HG02571 (cell line): ENCODE data around the gene CFHR4.
"Not testable (repeated sequence)": the region's sequence is repeated elsewhere in the genome, so short reads cannot be mapped to it uniquely, and the experiment has no call there.

Experiments
- ATAC-seq: cut with Tn5 transposase; IDR thresholded peaks from one replicate; pipeline ENCODE4 v1.9.1; 2021; ENCODE audit warnings: mild to moderate bottlenecking, moderate library complexity; ENCODE audit not compliant: unreplicated experiment

Gene CFHR4

GRCh38 chr1:196887515-196888239 is at the start of gene CFHR4:
TSS of gene CFHR4 (plus strand) at chr1:196888052. CDS start at chr1:196888151, 99 bp downstream.
- no peak for ATAC-seq

DNA sequence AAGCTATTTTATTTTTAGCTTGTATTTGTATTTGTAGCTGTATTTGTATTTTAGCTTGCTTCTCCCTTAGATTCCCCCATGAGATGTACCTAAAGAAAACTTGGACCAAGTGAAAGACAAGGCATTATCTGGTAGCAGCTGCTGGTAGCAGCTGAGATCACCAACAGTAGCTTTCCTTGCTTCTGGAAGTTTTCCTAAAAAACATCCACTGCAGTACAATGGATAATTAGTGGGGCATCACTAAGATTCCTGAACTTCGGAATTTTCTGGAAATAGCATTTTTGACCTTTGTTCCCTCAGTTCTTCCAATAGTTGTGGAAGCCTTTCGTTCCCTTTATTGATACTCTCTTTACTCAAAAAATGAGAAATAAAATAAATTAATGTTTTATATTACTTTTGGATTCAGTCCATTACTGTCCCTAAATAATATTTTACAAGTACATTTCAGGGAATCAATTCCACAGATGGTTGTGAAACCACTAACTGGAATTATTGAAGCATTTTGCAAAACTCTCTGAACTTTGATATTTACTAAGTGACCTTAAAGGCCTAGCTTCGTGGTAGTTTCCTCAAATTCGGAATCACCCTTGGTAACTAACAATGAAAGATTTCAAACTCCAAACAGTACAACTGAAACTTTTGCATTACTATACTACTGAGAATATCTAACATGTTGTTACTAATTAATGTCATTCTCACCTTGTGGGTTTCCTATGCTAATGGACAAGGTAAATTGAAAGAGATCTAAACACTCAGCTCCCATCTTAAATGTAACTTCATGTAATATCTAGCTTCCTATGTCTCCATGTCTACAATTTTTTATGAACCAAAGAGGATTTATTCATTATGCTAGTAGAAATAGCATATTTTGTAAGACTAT is 38.0 kb upstream of the CFHR4 start:
- not testable (repeated sequence) for ATAC-seq

- no peak for ATAC-seq
These were observed 31.8 kb upstream of the CFHR4 start for GRCh38 chr1:196856053-196856452.

GRCh38 chr1:196857188-196857587 is 30.7 kb upstream of the CFHR4 start:
- no peak for ATAC-seq

GRCh38 chr1:196858811-196859210 is 29.0 kb upstream of the CFHR4 start:
- no peak for ATAC-seq

DNA sequence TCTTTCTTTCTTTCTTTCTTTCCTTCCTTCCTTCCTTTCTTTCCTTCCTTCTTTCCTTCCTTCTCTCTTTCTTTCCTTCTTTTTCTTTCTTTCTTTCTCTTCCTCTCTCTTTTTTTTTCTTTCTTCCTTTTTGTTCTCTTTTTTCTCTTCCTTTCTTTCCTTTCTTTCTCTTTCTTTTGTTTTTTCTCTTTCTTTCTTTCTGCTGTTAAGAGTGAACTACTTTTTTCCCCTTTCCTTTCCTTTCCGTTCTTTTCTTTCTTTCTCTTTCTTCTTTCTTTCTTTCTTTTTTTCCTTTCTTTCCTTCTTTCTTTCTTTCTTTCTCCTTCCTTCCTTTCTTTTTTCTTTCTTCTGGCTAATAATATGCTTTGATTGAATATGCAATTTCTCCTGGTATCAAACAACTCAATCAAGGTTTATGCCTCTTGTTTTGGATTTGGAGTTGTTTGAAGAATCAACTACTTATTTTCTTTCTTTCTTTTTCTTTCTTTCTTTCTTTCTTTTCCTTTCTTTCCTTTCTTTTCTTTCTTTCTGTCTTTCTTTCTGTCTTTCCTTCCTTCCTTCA is 27.4 kb upstream of the CFHR4 start:
- ATAC-seq = no peak

DNA sequence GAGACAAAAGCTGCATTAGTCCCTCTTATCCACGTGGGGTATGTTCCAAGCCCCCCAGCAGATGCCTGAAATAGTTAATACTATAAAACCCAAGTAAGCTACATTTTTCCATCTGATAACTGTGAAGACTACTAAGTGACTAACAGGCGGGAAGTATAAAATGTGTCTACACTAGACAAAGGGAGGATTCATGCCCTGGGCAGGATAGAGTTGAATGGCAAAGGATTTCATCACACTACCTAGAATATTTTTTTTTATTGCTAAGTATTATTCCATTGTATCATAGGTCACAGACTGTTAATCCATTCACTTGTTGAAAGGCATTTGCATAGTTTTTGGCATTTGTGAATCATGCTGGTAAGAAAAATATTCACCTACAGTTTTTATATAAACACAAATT is 26.4 kb upstream of the CFHR4 start:
- no peak for ATAC-seq

- ATAC-seq = no peak
These were observed 20.9 kb upstream of the CFHR4 start for GRCh38 chr1:196866974-196867373.

GRCh38 chr1:196873385-196873784 is 14.5 kb upstream of the CFHR4 start:
- ATAC-seq = no peak

DNA sequence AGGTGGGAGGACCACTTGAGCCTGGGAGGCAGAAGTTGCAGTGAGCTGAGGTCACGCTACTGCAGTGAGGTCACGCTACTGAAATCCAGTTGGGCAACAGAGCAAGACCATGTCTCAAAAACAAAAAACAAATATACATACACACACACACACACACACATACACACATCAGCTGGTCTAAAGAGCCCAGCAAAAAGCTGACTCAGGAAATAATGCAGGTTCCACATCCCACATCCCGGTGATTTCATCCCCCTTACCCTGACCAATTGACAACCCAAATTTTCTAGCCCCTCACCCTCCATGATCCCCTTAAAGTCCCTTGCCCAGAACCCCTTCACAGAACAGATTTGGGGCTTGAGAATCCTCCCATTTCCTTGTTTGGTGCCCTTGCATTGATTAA is 11.9 kb upstream of the CFHR4 start:
- ATAC-seq = no peak

DNA sequence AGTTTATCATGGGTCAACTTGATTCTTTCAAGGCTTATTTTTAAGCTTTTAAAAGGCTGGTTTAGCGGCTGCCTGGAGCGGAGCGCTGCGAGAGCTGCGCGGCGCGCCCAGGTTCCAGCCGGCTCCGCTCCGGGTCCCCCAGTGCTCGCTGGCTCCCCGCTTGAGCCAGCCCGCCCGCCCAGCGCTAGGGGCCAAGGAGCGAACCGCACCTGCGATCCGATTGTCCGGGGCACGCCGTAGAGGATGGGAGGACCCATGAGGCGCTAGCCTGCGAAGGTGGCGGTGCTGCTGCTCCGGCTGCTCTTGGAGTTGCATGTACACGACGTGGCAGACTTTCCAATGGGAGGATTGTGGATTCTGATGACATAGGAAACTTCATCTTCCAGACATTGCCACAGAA is 9.9 kb upstream of the CFHR4 start:
- ATAC-seq = no peak

GRCh38 chr1:196886560-196886959 is 1.3 kb upstream of the CFHR4 start:
- ATAC-seq = not testable (repeated sequence)

- no peak for ATAC-seq
These were observed 2.8 kb downstream of the CFHR4 start for GRCh38 chr1:196890668-196891067.

GRCh38 chr1:196891251-196891650 is 3.4 kb downstream of the CFHR4 start:
- ATAC-seq = no peak

DNA sequence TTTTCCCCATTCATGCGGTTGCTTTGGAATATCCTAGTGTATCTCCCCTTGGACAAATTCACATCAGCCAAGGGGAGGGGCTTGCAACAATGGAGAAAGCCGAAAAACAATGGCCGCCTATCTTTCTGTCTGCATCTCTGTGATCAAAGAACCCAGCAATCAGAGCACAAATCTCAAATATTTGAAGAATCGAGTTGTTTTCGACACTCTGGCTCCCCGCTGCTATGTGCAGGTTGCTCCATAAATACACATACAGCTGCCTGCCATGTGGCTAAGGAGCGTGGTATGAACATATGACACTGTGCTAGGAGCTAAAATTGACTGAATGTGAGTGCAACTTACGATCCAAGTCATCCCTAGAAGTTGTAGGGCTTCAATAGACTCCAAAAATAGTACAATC is 8.5 kb downstream of the CFHR4 start:
- no peak for ATAC-seq

GRCh38 chr1:196897158-196897828 is 9.4 kb downstream of the CFHR4 start:
- ATAC-seq = no peak

GRCh38 chr1:196902344-196902743 is 14.5 kb downstream of the CFHR4 start:
- ATAC-seq = no peak

DNA sequence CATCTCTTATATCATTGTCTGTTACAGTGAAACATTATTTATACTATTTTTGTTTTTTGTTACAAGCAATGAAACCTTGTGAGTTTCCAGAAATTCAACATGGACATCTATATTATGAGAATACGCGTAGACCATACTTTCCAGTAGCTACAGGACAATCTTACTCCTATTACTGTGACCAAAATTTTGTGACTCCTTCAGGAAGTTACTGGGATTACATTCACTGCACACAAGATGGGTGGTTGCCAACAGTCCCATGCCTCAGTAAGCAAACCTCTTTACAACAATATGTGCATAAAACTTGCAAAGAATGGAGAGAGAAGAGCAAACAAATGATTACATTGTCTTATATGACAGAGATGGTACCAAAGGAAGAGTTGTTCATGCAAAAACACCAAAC is 22.4 kb downstream of the CFHR4 start:
- ATAC-seq = no peak

GRCh38 chr1:196912283-196912682 is 24.4 kb downstream of the CFHR4 start:
- not testable (repeated sequence) for ATAC-seq

GRCh38 chr1:196926839-196927238 is 39.0 kb downstream of the CFHR4 start:
- not testable (repeated sequence) for ATAC-seq

- not testable (repeated sequence) for ATAC-seq
These were observed 45.0 kb downstream of the CFHR4 start for GRCh38 chr1:196932853-196933252.
